Fibroblast of pulmonary artery (primary cell): ENCODE data around the gene RARRES1.
A peak's percentile ranks its signal among the peaks of the same experiment; 100 is the strongest.

ENCODE experiments used
- DNase-seq: peaks from one replicate; pipeline ENCODE4 v3.0.0-alpha.2; 2010; ENCODE audit warnings: low read depth
- H3K4me3 ChIP-seq: replicated peaks from 2 replicates; pipeline ENCODE4 v1.5.1; 2011; ENCODE audit warnings: low read depth, mild to moderate bottlenecking, control low read depth, low read length, moderate library complexity
- CTCF ChIP-seq: IDR thresholded peaks from 2 replicates; pipeline ENCODE4 v1.5.1; 2011; ENCODE audit warnings: mild to moderate bottlenecking, control low read depth, low read length, inconsistent platforms; ENCODE audit errors: missing control alignments

Gene RARRES1

GRCh38 chr3:158679547-158680000, 52.7 kb downstream of the RARRES1 start:
- H3K4me3 ChIP-seq = no peak overlapping the region
- DNase-seq = peak; percentile 31
- TF ChIP-seq CTCF = no peak

DNA sequence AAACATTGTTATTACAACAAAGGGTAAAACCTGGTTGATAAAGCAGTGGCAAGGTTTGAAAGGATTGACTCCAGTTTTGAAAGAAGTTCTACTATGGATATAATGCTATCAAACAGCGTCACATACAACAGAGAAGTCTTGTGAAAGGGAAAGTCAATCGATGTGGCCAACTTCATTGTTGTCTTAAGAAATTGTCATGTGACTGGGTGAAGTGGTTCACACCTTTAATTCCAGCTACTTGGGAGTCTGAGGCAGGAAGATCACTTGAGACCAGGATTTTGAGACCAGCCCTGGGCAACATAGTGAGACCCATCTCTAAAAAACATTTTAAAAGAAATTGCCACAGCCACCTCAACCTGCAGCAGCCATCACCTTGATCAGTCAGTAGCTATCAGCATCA, 53.6 kb downstream of the RARRES1 start:
- TF ChIP-seq CTCF = no peak
- no peak for DNase-seq
- H3K4me3 ChIP-seq = no peak overlapping the region

DNA sequence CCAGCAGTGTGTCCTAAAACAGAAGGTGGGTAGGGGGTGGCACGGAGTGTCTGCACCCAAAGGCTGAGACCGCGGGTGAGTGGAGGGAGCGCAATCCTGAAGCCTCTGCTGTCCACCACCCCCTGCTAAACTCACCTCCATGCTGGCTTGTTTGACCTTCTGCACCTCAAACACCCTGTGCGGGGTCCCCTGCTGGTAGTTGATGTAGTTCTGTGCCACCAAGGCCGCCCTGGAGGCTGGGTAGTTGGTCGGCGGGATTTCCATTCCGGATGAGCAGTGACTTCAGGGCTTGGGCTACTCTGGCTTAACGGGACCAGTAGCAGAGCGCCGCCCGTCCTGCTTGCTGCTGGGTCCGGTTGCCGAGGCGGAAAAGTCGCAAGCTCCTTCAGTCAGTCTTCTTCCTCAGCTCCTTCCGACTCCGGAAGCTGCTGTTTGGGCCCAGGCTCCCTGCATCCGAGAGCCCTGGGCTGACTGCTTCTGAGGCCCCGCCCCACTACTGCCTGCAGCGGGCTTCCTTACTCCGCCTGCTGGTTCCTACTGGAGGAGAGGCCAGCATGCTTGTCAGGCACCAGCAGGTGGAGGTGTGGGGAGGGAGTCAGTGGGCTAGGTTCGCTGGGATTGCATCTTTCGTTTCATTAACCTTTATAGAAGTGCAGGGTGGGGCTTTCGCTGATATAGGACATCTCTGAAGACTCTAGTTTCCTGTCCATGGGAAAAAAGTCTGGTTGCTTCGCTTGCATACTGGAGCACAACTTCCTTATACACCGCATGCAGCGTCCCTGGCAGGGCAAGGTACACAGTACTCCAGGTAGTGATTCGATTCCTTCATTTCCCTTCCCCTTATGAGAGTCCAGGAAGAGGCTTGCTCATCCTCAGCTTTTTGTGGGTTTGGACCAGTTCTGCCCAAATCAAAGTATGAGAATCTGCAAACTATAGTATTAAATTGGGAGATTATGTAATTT, 59.8 kb downstream of the RARRES1 start, which contains the start of gene LXN:
TSS of gene LXN (minus strand) at position 434 of the 962 bp plus-strand sequence. CDS start at position 264, 170 bp downstream.
- peak; percentile 85 for TF ChIP-seq CTCF
- peak; percentile 81 for DNase-seq
- peak within 1 kb of the TSS; percentile 75 for H3K4me3 ChIP-seq

- H3K4me3 ChIP-seq = peak overlapping the region; percentile 75
- TF ChIP-seq CTCF = no peak
- DNase-seq = peak; percentile 8
Measured at GRCh38 chr3:158671821-158672214, 60.4 kb downstream of the RARRES1 start.

DNA sequence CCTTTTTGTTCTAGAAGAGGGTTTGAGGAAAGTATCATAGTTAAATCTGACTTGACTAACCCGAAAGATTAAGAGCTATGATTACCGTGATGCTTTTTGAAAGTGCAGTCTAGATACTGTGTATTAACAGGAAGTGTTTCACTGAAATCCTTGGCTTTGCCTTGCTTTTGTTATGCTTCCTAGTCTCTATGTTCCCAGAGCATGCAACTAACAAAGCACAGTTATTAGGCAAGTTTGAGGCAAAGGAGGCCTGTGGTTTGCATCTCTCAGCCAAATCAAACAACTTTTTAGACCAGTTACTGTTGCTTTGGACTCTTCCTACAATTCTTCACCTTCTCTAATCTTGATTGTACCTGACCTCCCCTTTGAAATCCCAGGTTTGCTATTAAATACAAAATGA, 63.8 kb downstream of the RARRES1 start:
- peak; percentile 68 for DNase-seq
- TF ChIP-seq CTCF = no peak
- no peak overlapping the region for H3K4me3 ChIP-seq

- DNase-seq = no peak
- TF ChIP-seq CTCF = no peak
- H3K4me3 ChIP-seq = no peak overlapping the region
Measured at GRCh38 chr3:158666416-158666815, 65.8 kb downstream of the RARRES1 start.
